K562 (cell line): ENCODE results near the gene CAPZA1.

Experiments used
- CTCF ChIP-seq, 3 experiments: IDR thresholded peaks in 2 of 3; conservative IDR thresholded peaks in 1 of 3; 2 replicates each; pipeline ENCODE4 v1.5.1; 2011 to 2012; ENCODE audit warnings: low read length in 3 of 3, mild to moderate bottlenecking in 3 of 3, control low read depth in 2 of 3, improper control_type of control experiment in 1 of 3, inconsistent platforms in 1 of 3, low read depth in 1 of 3, mixed read lengths in 1 of 3, moderate library complexity in 1 of 3; ENCODE audit not compliant: insufficient read depth in 2 of 3
- GTF2F1 ChIP-seq: IDR thresholded peaks from 2 replicates; pipeline ENCODE4 v1.6.1; 2011; ENCODE audit warnings: low read depth, low read length, improper control_type of control experiment
- MTA2 ChIP-seq: fragments of 450-650 bp; IDR thresholded peaks from 2 replicates; pipeline ENCODE4 v1.6.1; 2016; ENCODE audit warnings: low read depth
- ZNF175 ChIP-seq: fragments of 200-800 bp; sonication (Bioruptor generic); IDR thresholded peaks from 2 replicates; pipeline ENCODE4 v1.6.1; 2016; ENCODE audit warnings: low read depth, mild to moderate bottlenecking, missing genetic modification characterization, missing compliant biosample characterization

- TF ChIP-seq CTCF (IDR thresholded peaks at IDR 0.05 in 2 of 3, conservative IDR thresholded peaks at IDR 0.05 in 1 of 3; ENCODE audit: insufficient read depth in 2 of 3, low read depth in 1 of 3, low read length in 3 of 3) (no peak; a peak in 1 of 6 replicates), ZNF175 (CRISPR knock-in tag) (no peak), GTF2F1 (no peak), MTA2 (no peak)
These were observed 81.8 kb downstream of the CAPZA1 start for GRCh38 chr1:112701227-112702066.
